Right lobe of liver (tissue), 4 donors: Measurements from ENCODE around the gene CASKIN1.

Experiments used
- CTCF ChIP-seq, 4 donors: fragments of 200-600 bp in 3 of 4; fragments of 450-650 bp in 1 of 4; IDR thresholded peaks; one replicate each; pipeline versions ENCODE4 v1.5.1 to v1.8.0; 2016 to 2022; ENCODE audit warnings: antibody characterized with exemption in 4 of 4, mild to moderate bottlenecking in 2 of 4
- POLR2A ChIP-seq: fragments of 450-650 bp; IDR thresholded peaks from one replicate; pipeline ENCODE4 v1.6.1; 2017; ENCODE audit warnings: antibody characterized with exemption, mild to moderate bottlenecking
- donor health status: DM: no; HTN: no; CAD: no.
- donor health status: DM: no; HTN: no; CAD: no.
- donor health status: DM: no; HTN: yes; CAD: no.

GRCh38 chr16:2166263-2167067 lies 29.9 kb downstream of the CASKIN1 start:
- TF ChIP-seq CTCF (IDR thresholded peaks at IDR 0.05) (no peak), POLR2A (no peak)
